HG03196 (cell line): Measurements from ENCODE around the gene CTNNA3.

Experiments used
- ATAC-seq: cut with Tn5 transposase; IDR thresholded peaks from one replicate; pipeline ENCODE4 v1.9.1; 2021; ENCODE audit not compliant: unreplicated experiment

CTNNA3 gene

GRCh38 chr10:67666416-67667034, 29.5 kb downstream of the CTNNA3 start:
- no peak for ATAC-seq

GRCh38 chr10:67665491-67665890, 30.5 kb downstream of the CTNNA3 start:
- ATAC-seq, result no peak

- no peak for ATAC-seq
These were observed 31.1 kb downstream of the CTNNA3 start for GRCh38 chr10:67664942-67665341.

- ATAC-seq, result no peak
These were observed 32.4 kb downstream of the CTNNA3 start for GRCh38 chr10:67663449-67664087.

GRCh38 chr10:67662415-67662814, 33.6 kb downstream of the CTNNA3 start:
- ATAC-seq, result no peak

GRCh38 chr10:67659497-67659896, 36.5 kb downstream of the CTNNA3 start:
- no peak for ATAC-seq

GRCh38 chr10:67657775-67658174, 38.2 kb downstream of the CTNNA3 start:
- ATAC-seq, result no peak

- ATAC-seq, result no peak
These were observed 45.4 kb downstream of the CTNNA3 start for GRCh38 chr10:67650558-67650957.

- no peak for ATAC-seq
These were observed 47.3 kb downstream of the CTNNA3 start for GRCh38 chr10:67648613-67649229.

GRCh38 chr10:67630904-67631303, 65.1 kb downstream of the CTNNA3 start:
- no peak for ATAC-seq

- no peak for ATAC-seq
These were observed 66.5 kb downstream of the CTNNA3 start for GRCh38 chr10:67629461-67629971.

- no peak for ATAC-seq
These were observed 73.0 kb downstream of the CTNNA3 start for GRCh38 chr10:67622984-67623383.

- no peak for ATAC-seq
These were observed 73.5 kb downstream of the CTNNA3 start for GRCh38 chr10:67622511-67622910.

- no peak for ATAC-seq
These were observed 74.2 kb downstream of the CTNNA3 start for GRCh38 chr10:67621834-67622233.

GRCh38 chr10:67618116-67618515, 77.9 kb downstream of the CTNNA3 start:
- ATAC-seq, result no peak

- ATAC-seq, result peak; percentile 96
These were observed 83.1 kb downstream of the CTNNA3 start for GRCh38 chr10:67612577-67613537.

GRCh38 chr10:67612176-67612575, 83.8 kb downstream of the CTNNA3 start:
- no peak for ATAC-seq

- no peak for ATAC-seq
These were observed 85.8 kb downstream of the CTNNA3 start for GRCh38 chr10:67609996-67610793.

- no peak for ATAC-seq
These were observed 88.0 kb downstream of the CTNNA3 start for GRCh38 chr10:67608001-67608400.

GRCh38 chr10:67607472-67607871, 88.5 kb downstream of the CTNNA3 start:
- ATAC-seq, result no peak
